Cardiac fibroblast (primary cell): Measurements from ENCODE around the gene CHMP1B.

Source experiments
- DNase-seq, 2 donors: peaks; one replicate each; pipeline versions ENCODE4 v3.0.0 to v3.0.0-alpha.2; 2010; ENCODE audit warnings: low read depth in 2 of 2
- H3K4me3 ChIP-seq, 2 donors: replicated peaks in 1 of 2; 1 replicate in 1 of 2; 2 replicates in 1 of 2; pipeline ENCODE4 v1.5.1; 2011; ENCODE audit warnings: low read depth in 2 of 2, low read length in 2 of 2, mild to moderate bottlenecking in 2 of 2, moderate library complexity in 1 of 2
- TF ChIP-seq, protein P1 (sequence below): IDR thresholded peaks from one replicate; pipeline ENCODE4 v1.5.1; 2011; ENCODE audit warnings: low read depth, mild to moderate bottlenecking, low read length, inconsistent platforms

CHMP1B gene

DNA sequence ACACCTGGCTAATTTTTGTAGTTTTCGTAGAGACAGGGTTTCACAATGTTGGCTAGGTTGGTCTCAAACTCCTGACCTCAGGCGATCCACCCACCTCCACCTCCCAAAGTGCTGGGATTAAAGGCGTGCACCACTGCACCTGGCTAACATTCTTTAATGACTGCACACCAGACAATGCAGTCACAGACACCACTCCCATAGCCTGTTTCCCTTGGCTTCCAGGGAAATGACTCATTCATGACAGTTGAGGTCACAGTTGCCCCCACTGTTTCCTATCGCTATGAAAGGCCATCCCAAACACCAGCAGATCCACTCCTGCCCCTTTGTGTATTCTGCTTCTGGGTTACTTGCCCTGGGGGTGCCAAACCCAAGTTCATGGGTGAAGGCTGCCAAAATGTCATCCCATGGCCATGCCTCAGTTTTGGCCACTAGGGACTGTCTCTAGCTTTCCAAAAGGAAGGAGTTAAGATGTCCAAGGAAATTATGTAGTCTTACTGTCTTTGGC lies 8.7 kb downstream of the CHMP1B start:
- no peak overlapping the region for H3K4me3 ChIP-seq
- peak; percentile 61 to 95 for DNase-seq
- TF ChIP-seq, protein P1, sequence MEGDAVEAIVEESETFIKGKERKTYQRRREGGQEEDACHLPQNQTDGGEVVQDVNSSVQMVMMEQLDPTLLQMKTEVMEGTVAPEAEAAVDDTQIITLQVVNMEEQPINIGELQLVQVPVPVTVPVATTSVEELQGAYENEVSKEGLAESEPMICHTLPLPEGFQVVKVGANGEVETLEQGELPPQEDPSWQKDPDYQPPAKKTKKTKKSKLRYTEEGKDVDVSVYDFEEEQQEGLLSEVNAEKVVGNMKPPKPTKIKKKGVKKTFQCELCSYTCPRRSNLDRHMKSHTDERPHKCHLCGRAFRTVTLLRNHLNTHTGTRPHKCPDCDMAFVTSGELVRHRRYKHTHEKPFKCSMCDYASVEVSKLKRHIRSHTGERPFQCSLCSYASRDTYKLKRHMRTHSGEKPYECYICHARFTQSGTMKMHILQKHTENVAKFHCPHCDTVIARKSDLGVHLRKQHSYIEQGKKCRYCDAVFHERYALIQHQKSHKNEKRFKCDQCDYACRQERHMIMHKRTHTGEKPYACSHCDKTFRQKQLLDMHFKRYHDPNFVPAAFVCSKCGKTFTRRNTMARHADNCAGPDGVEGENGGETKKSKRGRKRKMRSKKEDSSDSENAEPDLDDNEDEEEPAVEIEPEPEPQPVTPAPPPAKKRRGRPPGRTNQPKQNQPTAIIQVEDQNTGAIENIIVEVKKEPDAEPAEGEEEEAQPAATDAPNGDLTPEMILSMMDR: peak; percentile 30

DNA sequence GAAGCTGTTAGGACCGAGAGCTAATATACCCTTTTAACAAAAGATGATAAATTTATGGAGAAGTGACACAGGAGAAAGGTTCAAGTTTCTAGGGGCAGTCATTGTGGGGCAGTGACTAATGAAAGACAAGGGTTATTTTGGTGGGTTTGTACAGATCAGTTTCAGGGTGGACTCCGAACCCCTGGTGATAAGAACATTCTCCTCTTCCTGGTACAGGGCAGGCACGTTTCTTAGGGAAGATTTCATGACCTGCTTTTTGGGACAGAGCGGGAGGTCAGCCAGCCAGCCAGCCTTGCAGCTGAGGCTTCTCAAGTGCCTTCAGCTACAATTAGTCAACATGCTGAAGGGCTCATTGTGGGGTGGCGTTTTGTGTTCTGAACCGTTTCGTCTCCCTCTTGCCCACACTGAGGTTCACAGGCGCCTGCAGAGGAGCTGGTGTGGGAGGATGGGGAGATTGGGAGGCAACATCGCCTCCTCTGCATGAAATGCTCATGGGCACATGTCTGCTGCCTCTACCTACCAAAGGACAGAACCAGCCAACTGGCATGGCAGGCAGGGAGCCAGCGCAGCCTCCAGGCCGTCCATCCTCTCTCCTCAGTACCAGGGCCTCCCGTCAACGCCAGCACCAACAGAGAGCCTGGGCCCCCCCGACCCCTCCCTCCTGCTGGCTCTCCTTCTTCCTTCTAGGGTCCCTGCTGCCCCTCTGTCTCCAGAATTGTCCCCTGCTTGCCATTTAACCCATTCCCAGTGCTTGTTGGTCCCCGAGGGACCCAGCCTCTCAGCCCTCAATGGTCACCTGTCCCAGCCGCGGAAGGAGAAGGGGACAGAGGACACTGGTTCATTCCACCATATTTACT lies 9.6 kb downstream of the CHMP1B start:
- H3K4me3 ChIP-seq: no peak overlapping the region
- TF ChIP-seq, protein P1: no peak
- no peak for DNase-seq

DNA sequence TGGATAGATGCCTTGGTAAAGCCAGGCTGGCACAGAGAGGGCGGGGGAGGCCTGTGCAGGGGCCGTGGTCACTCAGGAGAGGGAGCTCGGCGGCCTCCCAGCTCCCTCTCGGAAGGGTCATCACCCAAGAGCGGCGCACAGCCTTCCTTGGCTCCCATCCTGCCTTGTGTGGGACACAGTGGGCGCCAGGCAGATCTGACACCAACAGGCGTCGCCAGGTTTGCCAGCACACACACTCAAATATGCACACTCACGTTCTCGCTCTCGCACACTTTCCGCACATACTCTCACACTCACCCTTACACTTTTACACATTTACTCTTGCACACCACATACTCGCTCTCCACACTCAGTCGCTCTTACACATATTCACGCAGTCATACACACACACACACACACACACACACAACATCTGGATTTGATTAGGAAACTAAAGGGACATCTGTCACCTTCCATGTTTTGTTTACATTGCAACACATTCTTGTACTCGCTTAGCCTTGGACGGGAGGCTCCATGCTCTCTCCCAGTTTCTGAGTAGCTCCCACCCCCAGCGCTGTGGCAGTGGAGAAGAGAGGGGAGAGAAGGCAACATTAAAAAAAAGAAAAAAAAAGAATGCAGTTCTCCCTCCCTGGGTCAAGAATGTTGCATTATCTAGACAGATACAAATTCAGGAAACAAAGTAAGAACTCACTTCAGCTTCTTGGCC lies 10.5 kb downstream of the CHMP1B start:
- peak in 1 of 2 donors; percentile 58 for DNase-seq
- no peak overlapping the region for H3K4me3 ChIP-seq
- TF ChIP-seq, protein P1: no peak

DNA sequence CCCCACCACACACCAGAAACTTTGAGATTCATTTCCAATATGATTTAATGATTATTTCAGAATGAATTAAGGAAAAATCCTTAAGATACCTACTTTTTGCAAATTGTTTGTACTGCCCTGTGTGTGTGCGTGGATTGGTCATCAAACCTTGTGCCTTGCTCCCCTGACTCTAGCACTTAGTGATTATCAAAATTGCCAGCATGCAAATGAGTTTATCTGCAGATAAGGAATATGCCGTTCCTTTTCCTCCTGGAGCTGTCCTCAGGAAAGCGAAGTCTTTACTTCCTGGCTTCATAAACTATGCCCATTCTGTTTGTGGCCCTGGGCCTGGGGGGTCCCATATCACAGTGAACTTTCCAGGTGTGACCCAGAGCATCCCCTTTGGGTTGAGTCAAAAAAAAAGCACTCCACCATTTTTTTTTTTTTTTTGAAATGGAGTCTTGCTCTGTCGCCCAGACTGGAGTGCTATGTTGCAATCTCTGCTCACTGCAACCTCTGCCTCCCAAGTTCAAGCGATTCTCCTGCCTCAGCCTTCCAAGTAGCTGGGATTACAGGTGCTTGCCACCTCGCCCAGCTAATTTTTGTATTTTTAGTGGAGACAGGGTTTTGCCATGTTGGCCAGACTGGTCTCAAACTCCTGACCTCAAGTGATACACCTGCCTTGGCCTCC lies 11.4 kb downstream of the CHMP1B start:
- no peak overlapping the region for H3K4me3 ChIP-seq

DNA sequence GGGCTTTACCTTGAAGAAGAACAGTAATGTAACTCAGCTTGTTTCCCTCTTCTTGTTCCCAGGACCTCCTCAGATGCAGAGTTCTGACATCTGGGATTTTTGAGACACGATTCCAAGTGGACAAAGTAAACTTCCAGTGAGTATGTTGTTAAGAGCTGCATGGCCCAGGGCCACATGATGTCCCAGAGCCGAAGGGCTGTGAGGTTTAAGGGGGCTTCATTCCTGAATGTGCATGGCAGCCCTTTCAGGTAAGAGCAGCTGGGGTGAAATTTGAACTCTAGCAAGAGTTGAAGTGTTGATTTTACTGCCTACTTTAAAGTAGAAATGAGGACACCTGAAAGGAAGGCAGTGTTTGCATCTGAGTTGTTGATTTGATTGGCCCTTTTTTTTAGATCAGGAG lies 13.3 kb downstream of the CHMP1B start:
- no peak overlapping the region for H3K4me3 ChIP-seq
- TF ChIP-seq, protein P1: no peak

More for the DNA sequence above, 11.4 kb downstream of the CHMP1B start:
- no peak for DNase-seq
- TF ChIP-seq, protein P1: no peak

DNA sequence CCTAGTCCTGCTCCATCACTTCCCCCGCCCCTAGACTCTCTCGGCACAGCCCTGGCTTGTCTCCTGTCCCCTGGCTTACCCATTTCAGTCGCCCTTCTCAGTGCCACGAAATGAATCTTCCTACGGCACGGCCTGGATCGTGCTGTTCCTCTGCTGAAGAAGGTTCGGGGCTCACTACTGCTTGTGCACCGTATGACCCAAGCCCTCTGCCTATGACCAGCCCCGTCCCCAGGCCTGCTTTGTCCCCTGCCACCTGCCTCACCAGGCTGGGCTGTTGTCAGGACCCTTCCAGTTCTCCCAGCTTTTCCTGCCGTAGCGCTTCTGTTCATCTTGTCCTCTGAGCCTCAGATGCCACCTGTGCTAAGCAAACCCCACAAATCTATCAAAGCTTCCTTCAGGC lies 13.9 kb downstream of the CHMP1B start:
- TF ChIP-seq, protein P1: no peak
- DNase-seq: no peak
- H3K4me3 ChIP-seq: no peak overlapping the region

More for the DNA sequence above, 13.3 kb downstream of the CHMP1B start:
- DNase-seq: no peak
